IMR-90 (cell line): ENCODE data around the gene PGBD5. TPM values are rescaled to one million over a fixed set of nuclear protein-coding genes. Genes with fewer than 3 reads are reported as not detected.

Experiments
- ATAC-seq: fragments of 200-7000 bp; cut with Tn5 transposase; 2 replicates; pipeline ENCODE4 v1.9.1; 2020; ENCODE audit warnings: low read depth, mild to moderate bottlenecking, moderate library complexity
- BruUV-seq: library from RNA; stranded (reverse); fragments of 400-500 nt; replicated peaks from 2 replicates; lab custom pipeline; 2021; lab: Mats Ljungman, UMichigan
- CTCF ChIA-PET: fragments of 300-600 bp; formaldehyde crosslinking; extraction: SDS; loops from one replicate; lab custom pipeline; 2021; ENCODE audit warnings: antibody characterized with exemption; lab: Yijun Ruan, JAX
- POLR2A ChIA-PET: fragments of 300-600 bp; sonication (Branson Sonifier 250); formaldehyde crosslinking; loops from one replicate; lab custom pipeline; 2022; ENCODE audit warnings: antibody characterized with exemption; ENCODE audit not compliant: unreplicated experiment; lab: Charles Lee
- DNase-seq: peaks from one replicate; pipeline ENCODE4 v3.0.0; 2013
- H2AFZ ChIP-seq: replicated peaks from 2 replicates; pipeline ENCODE3; 2013; ENCODE audit warnings: low read length, mild to moderate bottlenecking; ENCODE audit not compliant: poor library complexity
- H2AK5ac ChIP-seq: 2 replicates; pipeline ENCODE4 v1.6.1; 2013; ENCODE audit warnings: low read depth, low read length, inconsistent platforms
- H2AK9ac ChIP-seq: replicated peaks from 2 replicates; pipeline ENCODE3; 2013; ENCODE audit warnings: mild to moderate bottlenecking, low read depth, low read length, moderate library complexity; ENCODE audit not compliant: poor library complexity
- H2BK120ac ChIP-seq: 2 replicates; pipeline ENCODE4 v1.6.1; 2013; ENCODE audit warnings: low read depth, low read length, inconsistent platforms
- H2BK15ac ChIP-seq: 3 replicates; pipeline ENCODE4 v1.6.1; 2013; ENCODE audit warnings: low read depth, low read length, inconsistent platforms
- H2BK20ac ChIP-seq: 2 replicates; pipeline ENCODE4 v1.6.1; 2013; ENCODE audit warnings: low read depth, mild to moderate bottlenecking, inconsistent platforms, low read length, moderate library complexity
- H2BK5ac ChIP-seq: 2 replicates; pipeline ENCODE4 v1.6.1; 2013; ENCODE audit warnings: mild to moderate bottlenecking, low read depth, low read length, inconsistent platforms; ENCODE audit not compliant: poor library complexity, severe bottlenecking
- H3K14ac ChIP-seq: replicated peaks from 2 replicates; pipeline ENCODE4 v1.6.1; 2013; ENCODE audit warnings: low read depth, low read length, inconsistent platforms
- H3K18ac ChIP-seq: 2 replicates; pipeline ENCODE4 v1.6.1; 2013; ENCODE audit warnings: low read depth, low read length, control low read depth
- H3K23ac ChIP-seq: 2 replicates; pipeline ENCODE4 v1.6.1; 2013; ENCODE audit warnings: low read depth, low read length, inconsistent platforms
- H3K27ac ChIP-seq: 2 replicates; pipeline ENCODE4 v1.5.1; 2013; ENCODE audit warnings: mild to moderate bottlenecking, control low read depth, low read length; ENCODE audit not compliant: insufficient read depth
- H3K27me3 ChIP-seq: 2 replicates; pipeline ENCODE4 v1.6.1; 2013; ENCODE audit warnings: low read length; ENCODE audit not compliant: control insufficient read depth, insufficient read depth
- H3K36me3 ChIP-seq: 2 replicates; pipeline ENCODE4 v1.6.1; 2013; ENCODE audit warnings: low read length, mixed read lengths; ENCODE audit not compliant: control insufficient read depth, insufficient read depth
- H3K4ac ChIP-seq: 2 replicates; pipeline ENCODE4 v1.6.1; 2013; ENCODE audit warnings: low read depth, low read length, inconsistent platforms
- H3K4me1 ChIP-seq: 2 replicates; pipeline ENCODE4 v1.6.1; 2013; ENCODE audit warnings: low read length, mixed read lengths; ENCODE audit not compliant: control insufficient read depth, insufficient read depth
- H3K4me2 ChIP-seq: 2 replicates; pipeline ENCODE4 v1.6.1; 2013; ENCODE audit warnings: low read depth, mild to moderate bottlenecking, control low read depth, low read length, moderate library complexity
- H3K4me3 ChIP-seq: 2 replicates; pipeline ENCODE4 v1.5.1; 2013; ENCODE audit warnings: low read depth, mild to moderate bottlenecking, control low read depth, low read length, moderate library complexity; ENCODE audit not compliant: insufficient read depth
- H3K56ac ChIP-seq: 2 replicates; pipeline ENCODE4 v1.6.1; 2013; ENCODE audit warnings: low read length, inconsistent platforms; ENCODE audit not compliant: insufficient read depth; ENCODE audit errors: extremely low read depth
- H3K79me1 ChIP-seq, 2 experiments: 2 replicates each; pipeline ENCODE4 v1.6.1; 2013; ENCODE audit warnings: low read length in 2 of 2, inconsistent platforms in 1 of 2, low read depth in 1 of 2
- H3K9ac ChIP-seq: 2 replicates; pipeline ENCODE4 v1.6.1; 2013; ENCODE audit warnings: low read depth, low read length, control low read depth
- H3K9me1 ChIP-seq: 2 replicates; pipeline ENCODE4 v1.6.1; 2013; ENCODE audit warnings: low read length, inconsistent platforms; ENCODE audit not compliant: insufficient read depth
- H3K9me3 ChIP-seq: 2 replicates; pipeline ENCODE4 v1.6.1; 2013; ENCODE audit warnings: low read length; ENCODE audit not compliant: control insufficient read depth, insufficient read depth
- H4K20me1 ChIP-seq: 2 replicates; pipeline ENCODE4 v1.6.1; 2013; ENCODE audit warnings: low read length, inconsistent platforms; ENCODE audit not compliant: insufficient read depth
- H4K5ac ChIP-seq: 2 replicates; pipeline ENCODE4 v1.6.1; 2013; ENCODE audit warnings: mild to moderate bottlenecking, low read depth, low read length, control low read depth
- H4K8ac ChIP-seq, 2 experiments: 2 replicates each; pipeline ENCODE4 v1.6.1; 2013; ENCODE audit warnings: low read depth in 2 of 2, low read length in 2 of 2, control low read depth in 1 of 2, inconsistent platforms in 1 of 2
- H4K91ac ChIP-seq: 2 replicates; pipeline ENCODE4 v1.6.1; 2013; ENCODE audit warnings: low read depth, low read length, inconsistent platforms; ENCODE audit not compliant: insufficient read depth
- BHLHE40 ChIP-seq: fragments of 150-350 bp; IDR thresholded peaks from 2 replicates; pipeline ENCODE4 v1.6.1; 2016; ENCODE audit warnings: mild to moderate bottlenecking, low read depth, low read length
- CEBPB ChIP-seq: IDR thresholded peaks from 2 replicates; pipeline ENCODE4 v1.6.1; 2012; ENCODE audit warnings: low read depth, low read length, improper control_type of control experiment
- FOS ChIP-seq: fragments of 150-350 bp; IDR thresholded peaks from 2 replicates; pipeline ENCODE4 v1.6.1; 2016; ENCODE audit warnings: low read depth, low read length
- MXI1 ChIP-seq: IDR thresholded peaks from 2 replicates; pipeline ENCODE4 v1.6.1; 2012; ENCODE audit warnings: low read depth, mild to moderate bottlenecking, low read length, moderate library complexity, borderline replicate concordance
- RAD21 ChIP-seq: IDR thresholded peaks from 2 replicates; pipeline ENCODE4 v1.6.1; 2012; ENCODE audit warnings: low read length, improper control_type of control experiment
- RFX5 ChIP-seq: IDR thresholded peaks from 2 replicates; pipeline ENCODE4 v1.8.0; 2012; ENCODE audit warnings: low read depth, mild to moderate bottlenecking, low read length, moderate library complexity
- SMC3 ChIP-seq: fragments of 150-350 bp; IDR thresholded peaks from 2 replicates; pipeline ENCODE4 v1.6.1; 2016; ENCODE audit warnings: low read depth, mild to moderate bottlenecking, antibody characterized with exemption, low read length, moderate library complexity
- WGBS, 2 experiments: methylation state at CpG; one replicate each; pipeline versions ENCODE4 v1.1.5 to v1.1.7; 2013; ENCODE audit warnings: missing lambda C conversion rate in 2 of 2; ENCODE audit not compliant: insufficient read length in 1 of 2; ENCODE audit errors: extremely low coverage in 2 of 2; 5-methylcytosine and 5-hydroxymethylcytosine counted together
- dilution Hi-C: fragments of 300-500 bp; cut with HindIII; formaldehyde crosslinking; loops from one replicate; pipeline ENCODE4 v1.14.3; 2018; ENCODE audit warnings: low sequenced_read_pairs; ENCODE audit not compliant: unreplicated experiment
- in situ Hi-C: fragments of 300-500 bp; cut with MboI; formaldehyde crosslinking; loops from 3 replicates; pipeline ENCODE4 v1.14.3; 2019; ENCODE audit warnings: low sequenced_read_pairs, inconsistent platforms, mixed read lengths
- intact Hi-C: fragments of 100-400 bp; cut with micrococcal nuclease; formaldehyde crosslinking; loops from 2 replicates; pipeline ENCODE4 v1.10.0; 2022
- polyA plus RNA-seq, 3 experiments: library from polyadenylated mRNA; depleted of rRNA; stranded (reverse); fragments of >200 nt; gene quantifications; 2 replicates each; pipeline ENCODE4 v1.2.3, GENCODE V29; 2012; ENCODE audit warnings: low replicate concordance in 1 of 3
- total RNA-seq: library from RNA; depleted of rRNA; stranded (reverse); fragments of >200 nt; gene quantifications from 2 replicates; pipeline ENCODE4 v1.2.3, GENCODE V29; 2012
- TF ChIP-seq, protein P1 (sequence below): fragments of 150-350 bp; IDR thresholded peaks from 2 replicates; pipeline ENCODE4 v1.6.1; 2017; ENCODE audit warnings: mild to moderate bottlenecking, antibody characterized with exemption, low read length, low read depth

The PGBD5 gene
- total and polyA plus RNA-seq, 2 of the 4 experiments (the other 2 are of a cell fraction): 0.18 to 0.36 TPM

DNA sequence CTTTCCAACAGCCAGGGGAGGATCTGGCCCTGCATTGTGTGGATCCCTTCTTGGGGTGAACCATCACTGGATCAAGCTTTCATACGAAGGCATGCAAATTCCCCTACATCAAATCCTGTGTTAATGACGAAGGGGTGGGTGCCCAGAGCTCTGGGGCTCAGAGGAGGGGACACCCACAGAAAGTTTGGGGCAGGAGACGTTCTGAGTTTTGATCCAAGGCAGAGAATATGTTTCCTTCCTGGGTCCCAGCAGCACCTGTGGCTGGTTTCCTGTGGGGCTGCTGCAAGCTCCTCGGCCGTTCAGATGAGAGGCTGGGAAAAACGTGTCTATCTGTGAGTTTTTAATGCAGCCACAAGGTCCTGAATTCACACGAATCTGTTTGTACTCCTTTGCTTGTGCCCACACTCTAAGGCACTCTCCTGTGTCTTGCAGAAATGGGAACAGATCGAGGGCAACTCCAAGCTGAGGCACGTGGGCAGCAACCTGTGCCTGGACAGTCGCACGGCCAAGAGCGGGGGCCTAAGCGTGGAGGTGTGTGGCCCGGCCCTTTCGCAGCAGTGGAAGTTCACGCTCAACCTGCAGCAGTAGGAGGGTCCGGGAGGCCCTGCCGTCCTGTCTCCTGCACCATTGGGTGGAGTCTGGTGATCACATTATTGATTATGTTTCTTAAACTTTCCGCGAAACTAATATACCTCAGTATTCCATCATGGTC, 147.1 kb downstream of the PGBD5 start:
- intact Hi-C loops: no loop called here
- Histone ChIP-seq H4K91ac (no peak overlapping the region), H4K20me1 (no peaks in the 10 kb centered on the region), H4K5ac (no peak overlapping the region), H3K9me1 (no peaks in the 10 kb centered on the region), H3K27ac (no peak overlapping the region), H3K79me1 (no peaks in the 10 kb centered on the region; a peak in 2 of 4 replicates), H3K27me3 (no peaks in the 10 kb centered on the region), H3K4me3 (no peak overlapping the region), H3K23ac (no peak overlapping the region), H3K4me2 (no peak overlapping the region), H3K14ac (no peak overlapping the region), H2AK9ac (no peak overlapping the region), H3K56ac (no peak overlapping the region), H2AFZ (no peak overlapping the region), H2BK5ac (no peak overlapping the region), H3K18ac (no peak overlapping the region), H3K36me3 (peaks cover 45% of the 10 kb centered on the region), H3K9me3 (no peaks in the 10 kb centered on the region), H4K8ac (no peak overlapping the region), H3K4ac (no peak overlapping the region), H2BK20ac (no peak overlapping the region), H3K9ac (no peak overlapping the region), H2AK5ac (no peak overlapping the region), H2BK15ac (no peak overlapping the region), H2BK120ac (no peak overlapping the region), H3K4me1 (no peaks in the 10 kb centered on the region)
- no peak for TF ChIP-seq FOS
- no peak for TF ChIP-seq BHLHE40
- no peak for TF ChIP-seq CEBPB
- no peak for TF ChIP-seq RAD21
- TF ChIP-seq MXI1: no peak
- no peak for TF ChIP-seq SMC3
- no peak for TF ChIP-seq RFX5
- TF ChIP-seq, protein P1, sequence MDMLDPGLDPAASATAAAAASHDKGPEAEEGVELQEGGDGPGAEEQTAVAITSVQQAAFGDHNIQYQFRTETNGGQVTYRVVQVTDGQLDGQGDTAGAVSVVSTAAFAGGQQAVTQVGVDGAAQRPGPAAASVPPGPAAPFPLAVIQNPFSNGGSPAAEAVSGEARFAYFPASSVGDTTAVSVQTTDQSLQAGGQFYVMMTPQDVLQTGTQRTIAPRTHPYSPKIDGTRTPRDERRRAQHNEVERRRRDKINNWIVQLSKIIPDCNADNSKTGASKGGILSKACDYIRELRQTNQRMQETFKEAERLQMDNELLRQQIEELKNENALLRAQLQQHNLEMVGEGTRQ: no peak
- in situ Hi-C loops: no loop called here
- WGBS, 2 experiments: 74% methylated on average over 5 of the region's 20 CpGs; no CpG with 5 or more reads in 1 of the 2 experiments
- POLR2A ChIA-PET: no interaction called here
- CTCF ChIA-PET: no interaction called here
- DNase-seq: no peak
- ATAC-seq: no peak
- no TSS peak for BruUV-seq
- dilution Hi-C loops: no loop called here
